Cardiac muscle cell (in vitro differentiated cells and primary cell): ENCODE results near the gene TNNI3K. TPM values are rescaled to one million over a fixed set of nuclear protein-coding genes. Genes with fewer than 3 reads are reported as not detected.

Source experiments
- DNase-seq, 2 donors: peaks; one replicate each; pipeline versions ENCODE4 v3.0.0 to v3.0.0-alpha.2; 2010 to 2017; ENCODE audit warnings: low read depth in 1 of 2, low spot score in 1 of 2
- H3K27ac ChIP-seq: fragments of 200-600 bp; sonication (generic); 2 replicates; pipeline ENCODE4 v1.5.1; 2016
- H3K27me3 ChIP-seq: fragments of 200-600 bp; sonication (generic); 2 replicates; pipeline ENCODE4 v1.6.0; 2016; ENCODE audit warnings: control low read depth
- H3K36me3 ChIP-seq: fragments of 200-600 bp; sonication (generic); 2 replicates; pipeline ENCODE4 v1.5.1; 2016; ENCODE audit warnings: control low read depth
- H3K4me1 ChIP-seq: fragments of 200-600 bp; sonication (generic); 2 replicates; pipeline ENCODE4 v1.8.1; 2017; ENCODE audit warnings: low read depth, mild to moderate bottlenecking, mixed run types
- H3K4me3 ChIP-seq: fragments of 200-600 bp; sonication (generic); 2 replicates; pipeline ENCODE4 v1.5.1; 2016; ENCODE audit warnings: mild to moderate bottlenecking
- H3K9me3 ChIP-seq: fragments of 200-600 bp; sonication (generic); 2 replicates; pipeline ENCODE4 v1.5.1; 2017; ENCODE audit warnings: low read depth, mild to moderate bottlenecking, control low read depth
- polyA plus RNA-seq: library from polyadenylated mRNA; unstranded; fragments of >200 nt; fragmentation: Nextera tagmentation; extraction: Ambion mirVana; gene quantifications from 2 replicates; pipeline ENCODE4 v1.2.1, GENCODE V29; 2016
- total RNA-seq: library from RNA; depleted of rRNA; stranded (reverse); fragments of >200 nt; gene quantifications from 2 replicates; pipeline ENCODE4 v1.2.3, GENCODE V29; 2016
- TF ChIP-seq, protein P1 (sequence below): IDR thresholded peaks from 2 replicates; pipeline ENCODE4 v1.5.1; 2012; ENCODE audit warnings: low read depth, mild to moderate bottlenecking, low read length

The TNNI3K gene
- total and polyA plus RNA-seq, 2 experiments from 2014 or later: 6.6 to 13.4 TPM

DNA sequence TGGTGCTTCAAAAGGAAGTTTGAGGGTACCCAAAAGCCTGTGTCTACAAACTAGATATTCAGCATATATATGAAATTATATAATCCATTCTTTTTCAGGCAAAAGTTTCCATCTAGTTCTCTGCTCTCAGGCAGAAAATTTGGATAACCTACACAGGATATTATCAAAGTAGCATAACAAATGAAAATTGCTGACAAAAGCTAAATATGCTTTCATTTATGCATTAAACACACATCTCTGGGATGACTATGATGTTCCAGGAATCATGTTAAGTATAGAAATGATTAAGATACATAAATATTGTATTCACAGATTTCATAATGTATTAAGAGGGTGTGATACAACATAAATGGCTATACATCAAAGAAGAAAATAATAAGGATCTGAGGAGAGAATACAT is 184.4 kb downstream of the TNNI3K start:
- TF ChIP-seq, protein P1, sequence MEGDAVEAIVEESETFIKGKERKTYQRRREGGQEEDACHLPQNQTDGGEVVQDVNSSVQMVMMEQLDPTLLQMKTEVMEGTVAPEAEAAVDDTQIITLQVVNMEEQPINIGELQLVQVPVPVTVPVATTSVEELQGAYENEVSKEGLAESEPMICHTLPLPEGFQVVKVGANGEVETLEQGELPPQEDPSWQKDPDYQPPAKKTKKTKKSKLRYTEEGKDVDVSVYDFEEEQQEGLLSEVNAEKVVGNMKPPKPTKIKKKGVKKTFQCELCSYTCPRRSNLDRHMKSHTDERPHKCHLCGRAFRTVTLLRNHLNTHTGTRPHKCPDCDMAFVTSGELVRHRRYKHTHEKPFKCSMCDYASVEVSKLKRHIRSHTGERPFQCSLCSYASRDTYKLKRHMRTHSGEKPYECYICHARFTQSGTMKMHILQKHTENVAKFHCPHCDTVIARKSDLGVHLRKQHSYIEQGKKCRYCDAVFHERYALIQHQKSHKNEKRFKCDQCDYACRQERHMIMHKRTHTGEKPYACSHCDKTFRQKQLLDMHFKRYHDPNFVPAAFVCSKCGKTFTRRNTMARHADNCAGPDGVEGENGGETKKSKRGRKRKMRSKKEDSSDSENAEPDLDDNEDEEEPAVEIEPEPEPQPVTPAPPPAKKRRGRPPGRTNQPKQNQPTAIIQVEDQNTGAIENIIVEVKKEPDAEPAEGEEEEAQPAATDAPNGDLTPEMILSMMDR: no peak
- no peak overlapping the region for H3K4me3 ChIP-seq
- H3K27me3 ChIP-seq: no peaks in the 10 kb centered on the region

DNA sequence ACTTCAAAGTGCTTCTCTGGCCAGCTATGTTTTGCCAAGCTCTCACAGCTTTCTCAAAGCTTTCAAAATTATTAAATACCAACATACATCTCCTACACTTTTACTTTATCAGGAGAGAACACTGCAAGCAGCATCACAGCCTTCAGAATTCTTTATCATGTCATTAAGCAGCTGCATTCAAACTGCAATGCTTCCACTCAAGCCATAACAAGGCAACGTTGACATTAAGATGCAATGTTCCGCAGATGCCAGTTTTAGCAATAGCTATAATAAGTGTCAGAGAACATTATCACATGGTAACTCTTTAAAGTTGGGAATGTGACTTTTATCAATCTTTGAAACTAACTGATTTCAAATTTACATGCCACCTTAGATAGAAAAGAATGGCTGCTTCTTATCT is 185.3 kb downstream of the TNNI3K start:
- DNase-seq: no peak
- Histone ChIP-seq H3K4me3 (no peak overlapping the region), H3K4me1 (peaks cover 52% of the 10 kb centered on the region), H3K36me3 (no peaks in the 10 kb centered on the region), H3K27ac (no peak overlapping the region), H3K27me3 (no peaks in the 10 kb centered on the region), H3K9me3 (no peaks in the 10 kb centered on the region)
- TF ChIP-seq, protein P1: no peak

More for the DNA sequence above, 184.4 kb downstream of the TNNI3K start:
- H3K27ac ChIP-seq: no peak overlapping the region
- no peaks in the 10 kb centered on the region for H3K36me3 ChIP-seq
- peaks cover 47% of the 10 kb centered on the region for H3K4me1 ChIP-seq
- DNase-seq: no peak
- H3K9me3 ChIP-seq: no peaks in the 10 kb centered on the region

DNA sequence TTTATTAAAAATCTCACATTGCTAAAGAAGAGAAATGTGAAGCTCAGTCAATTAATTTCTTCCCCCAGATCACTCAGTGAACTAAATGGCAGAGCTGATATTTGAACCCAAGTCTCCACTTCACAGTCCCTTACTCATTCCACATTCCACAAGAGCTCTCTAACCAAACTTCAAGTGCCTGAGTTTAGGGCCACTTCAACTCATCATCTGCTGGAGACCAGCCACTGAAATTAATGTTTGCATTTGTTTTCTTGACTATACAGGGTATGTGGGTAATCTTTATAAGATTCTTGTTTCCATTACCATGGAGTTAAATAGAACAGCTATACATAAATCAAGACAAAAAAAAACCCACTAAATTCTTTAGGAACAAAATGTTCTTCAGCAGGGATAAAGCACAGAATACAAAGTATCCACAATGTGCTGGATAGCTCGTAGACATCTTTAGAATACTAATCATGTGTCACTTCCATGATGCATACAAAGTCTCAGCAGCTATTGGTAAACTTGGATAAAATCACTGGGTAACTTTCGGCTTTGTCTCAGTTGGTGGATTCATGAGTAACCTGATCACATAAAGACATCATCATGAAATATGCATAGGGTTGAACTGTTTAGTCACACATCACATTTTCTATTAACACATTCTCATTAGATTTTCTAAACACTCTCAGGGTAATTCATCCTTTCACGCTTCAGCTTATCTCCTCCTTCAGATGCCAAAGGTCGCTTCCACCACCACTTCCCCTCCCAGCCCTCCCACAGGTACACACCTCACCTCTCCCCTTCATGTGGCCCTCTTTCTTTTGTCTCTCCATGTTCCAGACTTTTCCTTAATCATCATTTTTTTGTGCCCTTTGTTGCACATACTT is 187.5 kb downstream of the TNNI3K start:
- Histone ChIP-seq H3K27ac (no peak overlapping the region), H3K36me3 (no peaks in the 10 kb centered on the region), H3K27me3 (no peaks in the 10 kb centered on the region), H3K9me3 (no peaks in the 10 kb centered on the region), H3K4me3 (no peak overlapping the region), H3K4me1 (peaks cover 65% of the 10 kb centered on the region)
- peak in 1 of 2 donors; percentile 75 for DNase-seq
- TF ChIP-seq, protein P1: no peak

DNA sequence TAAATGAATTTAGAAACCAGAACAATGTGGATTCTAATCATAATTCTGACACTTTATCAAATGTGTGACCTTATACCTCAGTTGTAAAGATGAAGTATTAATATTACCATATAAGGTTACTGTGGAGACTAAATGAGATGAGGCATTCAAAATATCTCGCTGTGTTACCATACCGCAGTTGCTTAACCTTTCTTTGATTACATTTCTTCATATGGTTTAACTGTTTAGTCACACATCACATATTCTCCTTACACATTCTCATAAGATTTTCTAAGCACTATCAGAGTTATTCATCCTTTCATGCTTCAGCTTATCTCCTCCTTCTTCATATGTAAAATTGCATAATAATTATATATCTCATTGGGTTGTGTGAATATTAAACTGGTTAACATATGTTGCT is 188.3 kb downstream of the TNNI3K start:
- no peak for DNase-seq
- no peak overlapping the region for H3K4me3 ChIP-seq
- TF ChIP-seq, protein P1: no peak
- no peaks in the 10 kb centered on the region for H3K36me3 ChIP-seq
- peaks cover 66% of the 10 kb centered on the region for H3K4me1 ChIP-seq
- H3K27ac ChIP-seq: no peak overlapping the region
- no peaks in the 10 kb centered on the region for H3K9me3 ChIP-seq
- no peaks in the 10 kb centered on the region for H3K27me3 ChIP-seq

DNA sequence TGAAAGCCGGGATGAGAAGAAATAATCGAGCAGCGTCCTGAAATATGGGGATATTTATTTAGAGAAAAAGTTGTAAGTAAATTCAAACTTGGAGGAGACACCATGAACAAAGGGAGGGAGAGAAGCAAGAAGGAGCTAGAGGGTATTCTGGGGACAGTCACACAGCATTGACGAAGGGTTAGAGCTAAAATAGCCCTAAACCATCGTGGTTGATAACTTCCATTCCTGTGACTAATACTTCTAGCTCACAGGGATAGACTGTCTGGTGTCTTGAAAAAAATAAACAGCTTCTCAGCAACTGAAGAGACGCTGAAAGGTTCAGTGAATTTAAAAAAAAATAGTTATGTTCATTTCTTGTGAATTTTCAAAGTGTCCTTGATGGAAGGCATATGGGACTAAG is 190.5 kb downstream of the TNNI3K start:
- peak overlapping the region; percentile 81 for H3K27ac ChIP-seq
- TF ChIP-seq, protein P1: no peak

More for the DNA sequence above, 190.5 kb downstream of the TNNI3K start:
- Histone ChIP-seq H3K4me3 (no peak overlapping the region), H3K36me3 (no peaks in the 10 kb centered on the region), H3K9me3 (no peaks in the 10 kb centered on the region), H3K4me1 (peaks cover 58% of the 10 kb centered on the region), H3K27me3 (no peaks in the 10 kb centered on the region)
- no peak for DNase-seq
